Islet precursor cell (in vitro differentiated cells): Measurements from ENCODE around the gene NKD2.

Source experiments
- DNase-seq: peaks from one replicate; pipeline ENCODE4 v3.0.0-alpha.2; 2018

The NKD2 gene

DNA sequence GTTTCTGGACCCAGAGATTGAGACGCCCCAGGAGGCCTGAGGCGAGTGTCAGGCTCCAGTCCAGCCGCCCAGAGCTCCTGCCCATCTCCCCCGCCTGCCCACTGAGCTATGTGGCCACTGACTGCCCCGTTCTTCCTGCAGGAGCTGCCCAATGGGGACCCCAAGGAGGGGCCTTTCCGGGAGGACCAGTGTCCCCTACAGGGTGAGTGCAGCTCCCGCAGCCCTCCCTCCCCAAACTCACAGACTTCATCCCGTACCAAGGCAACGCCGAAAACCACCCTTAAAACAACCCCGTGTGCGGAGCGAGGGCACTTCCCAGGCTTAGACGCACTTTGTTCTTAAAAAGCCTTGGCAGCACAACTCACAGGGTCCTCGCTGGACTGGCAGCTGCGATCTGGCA is 23.4 kb downstream of the NKD2 start:
- DNase-seq, result no peak

DNA sequence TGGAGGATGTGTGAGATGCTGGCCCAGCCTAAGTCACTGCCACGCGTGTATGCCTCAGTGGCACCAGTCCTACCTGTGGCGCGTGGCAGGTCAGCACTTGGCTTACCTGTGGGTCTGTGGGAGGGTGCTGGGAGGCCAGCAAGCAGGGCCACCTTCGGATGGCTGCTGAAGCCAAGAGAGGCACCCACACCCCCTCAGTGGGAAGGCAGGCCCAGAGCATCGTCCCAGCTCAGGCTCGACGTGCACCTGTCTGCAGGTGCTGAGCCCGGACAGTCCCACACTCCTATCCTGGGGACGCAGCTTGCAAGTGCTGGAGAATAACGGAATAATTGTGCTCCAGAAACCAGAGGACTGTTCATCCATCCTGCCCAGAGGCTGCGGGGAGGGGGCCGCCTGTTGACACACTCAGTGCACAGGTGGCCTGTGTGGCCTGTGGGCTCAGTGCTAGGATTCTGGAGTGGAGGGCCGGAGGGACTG is 24.0 kb downstream of the NKD2 start:
- DNase-seq, result no peak

- DNase-seq, result no peak
Measured at GRCh38 chr5:1033178-1033577, 24.6 kb downstream of the NKD2 start.

DNA sequence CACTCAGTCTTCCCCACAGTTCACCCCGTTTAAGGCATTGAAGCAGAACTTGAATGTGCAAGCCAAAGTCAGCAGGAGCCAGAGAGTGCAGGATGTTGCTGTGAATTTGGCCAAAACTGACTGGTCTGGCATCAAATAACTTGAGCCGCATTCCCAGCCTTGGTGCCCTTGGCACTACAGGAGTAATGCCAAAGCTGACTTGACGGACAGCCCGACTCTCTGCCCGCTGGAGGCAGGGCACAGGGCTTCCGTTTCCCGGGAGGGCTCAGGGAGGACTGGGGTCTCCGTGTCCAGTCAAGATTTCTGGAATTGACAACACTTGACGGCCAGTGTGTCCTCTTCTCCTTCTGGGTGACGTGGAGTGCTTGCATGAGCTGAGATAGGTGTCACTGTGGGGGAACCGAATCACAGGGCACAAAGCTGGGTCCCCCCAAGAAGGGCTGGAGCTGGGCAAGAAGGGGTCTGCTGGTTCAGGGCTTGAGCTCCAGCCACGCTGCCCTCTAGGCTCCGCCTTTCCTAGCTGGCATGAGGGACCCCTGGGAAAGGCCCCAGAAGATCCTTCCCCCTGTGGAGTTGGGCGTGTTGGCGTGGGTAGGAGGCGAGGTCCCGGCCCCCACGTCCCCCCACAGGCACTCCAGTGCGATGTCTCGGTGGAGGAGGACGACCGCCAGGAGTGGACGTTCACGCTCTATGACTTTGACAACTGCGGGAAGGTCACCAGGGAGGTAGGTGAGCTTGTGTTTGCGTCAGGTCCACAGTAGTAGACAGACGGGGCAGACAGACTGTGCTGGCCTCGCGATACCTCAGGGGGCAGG is 25.2 kb downstream of the NKD2 start:
- no peak for DNase-seq

DNA sequence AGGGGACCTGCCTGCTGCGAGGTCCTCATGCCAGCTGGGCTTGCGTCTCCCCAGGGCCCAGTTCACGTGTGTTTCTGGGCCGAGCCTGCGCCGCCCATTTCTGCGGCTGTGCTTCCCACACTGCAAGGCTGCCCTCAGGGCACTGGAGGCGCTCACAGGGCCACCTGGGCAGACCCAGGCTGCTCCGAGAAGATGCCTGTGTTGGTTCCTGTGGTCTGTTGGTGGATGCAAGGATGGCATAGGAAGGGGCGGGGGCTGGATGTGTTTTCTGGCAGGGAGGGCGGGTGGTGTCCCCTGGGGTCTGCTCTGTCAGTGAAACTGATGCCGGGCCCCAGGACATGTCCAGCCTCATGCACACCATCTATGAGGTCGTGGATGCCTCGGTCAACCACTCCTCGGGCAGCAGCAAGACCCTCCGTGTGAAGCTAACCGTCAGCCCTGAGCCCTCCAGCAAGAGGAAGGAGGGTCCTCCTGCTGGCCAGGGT is 25.9 kb downstream of the NKD2 start:
- no peak for DNase-seq

DNA sequence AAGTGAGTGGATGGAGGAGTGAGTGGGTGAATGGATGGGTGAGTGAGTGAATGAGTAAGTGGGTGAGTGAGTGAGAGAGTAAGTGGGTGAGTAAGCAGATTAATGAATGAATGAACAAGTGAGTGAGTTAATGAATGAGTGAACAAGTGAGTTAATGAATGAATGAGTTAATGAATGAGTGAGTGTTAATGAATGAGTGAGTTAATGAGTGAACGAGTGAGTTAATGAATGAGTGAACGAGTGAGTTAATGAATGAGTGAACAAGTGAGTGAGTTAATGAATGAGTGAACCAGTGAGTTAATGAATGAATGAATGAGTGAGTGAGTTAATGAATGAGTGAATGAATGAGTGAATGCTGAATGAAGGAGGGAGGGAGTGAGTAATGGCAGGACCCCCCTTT is 26.4 kb downstream of the NKD2 start:
- DNase-seq, result no peak

DNA sequence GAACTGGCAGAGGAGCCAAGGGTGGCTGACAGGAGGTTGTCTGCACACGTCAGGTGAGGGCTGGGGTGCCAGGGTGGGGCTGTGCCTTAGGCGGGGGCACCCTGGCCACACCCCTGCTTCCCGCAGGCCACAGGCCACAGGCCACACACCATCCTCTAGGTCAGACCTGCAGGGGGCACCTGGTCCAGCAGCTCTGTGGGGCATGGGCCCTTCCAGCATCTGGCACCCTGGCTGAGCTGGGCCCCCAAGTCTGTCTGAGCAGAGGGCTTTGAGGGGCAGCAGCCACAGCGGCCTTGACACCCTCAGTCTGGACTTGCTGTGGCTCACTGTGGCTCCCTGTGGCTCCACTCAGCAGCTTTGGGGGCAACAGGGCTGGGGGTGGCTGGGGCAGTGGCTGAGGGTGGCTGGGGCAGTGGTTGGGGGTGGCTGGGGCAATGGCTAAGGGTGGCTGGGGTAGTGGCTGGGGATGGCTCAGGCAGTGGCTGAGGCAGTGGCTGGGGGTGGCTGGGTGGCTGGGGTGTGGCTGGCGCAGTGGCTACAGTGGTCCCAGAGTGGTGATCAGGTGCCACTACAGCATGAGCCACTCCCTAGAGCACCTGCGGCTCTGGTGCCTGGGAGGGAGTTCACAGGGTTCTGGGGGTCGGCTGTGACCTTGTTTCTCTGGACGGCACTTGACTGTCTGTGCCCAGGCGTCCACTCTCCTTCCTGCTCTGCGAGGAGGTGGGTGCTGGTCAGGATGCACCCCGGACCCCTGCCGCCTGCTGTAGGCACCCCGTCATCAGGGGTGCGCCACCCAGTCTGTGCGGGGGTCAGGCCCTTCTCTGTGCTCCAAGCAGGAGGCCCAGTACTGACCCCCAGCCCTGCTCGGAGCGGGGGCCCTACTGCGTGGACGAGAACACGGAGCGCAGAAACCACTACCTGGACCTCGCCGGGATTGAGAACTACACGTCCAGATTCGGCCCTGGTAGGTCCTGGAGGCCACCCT is 27.1 kb downstream of the NKD2 start:
- no peak for DNase-seq

DNA sequence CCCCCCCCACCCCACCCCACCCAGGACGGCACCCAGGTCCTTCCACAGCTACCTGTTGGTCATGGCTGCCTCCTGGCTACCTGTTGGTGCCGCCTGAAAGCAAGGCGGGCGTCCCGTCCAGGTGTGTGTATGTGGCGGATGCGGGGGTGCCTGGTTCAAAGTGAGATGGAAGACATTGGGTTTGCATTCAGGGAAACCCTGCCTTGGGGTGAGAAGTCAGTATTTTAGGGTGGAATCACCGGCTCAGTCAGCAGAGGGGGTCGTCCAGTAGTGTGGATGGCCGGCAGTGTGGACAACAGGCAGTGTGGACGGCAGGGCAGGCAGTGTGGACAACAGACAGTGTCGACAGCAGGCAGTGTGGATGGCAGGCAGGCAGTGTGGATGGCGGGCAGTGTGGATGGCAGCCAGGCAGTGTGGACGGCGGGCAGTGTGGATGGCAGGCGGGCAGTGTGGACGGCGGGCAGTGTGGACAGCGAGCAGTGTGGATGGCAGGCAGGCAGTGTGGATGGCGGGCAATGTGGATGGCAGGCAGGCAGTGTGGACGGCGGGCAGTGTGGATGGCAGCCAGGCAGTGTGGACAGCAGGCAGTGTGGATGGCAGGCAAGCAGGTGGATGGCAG is 28.0 kb downstream of the NKD2 start:
- DNase-seq, result no peak

GRCh38 chr5:1037123-1037670 is 28.6 kb downstream of the NKD2 start:
- no peak for DNase-seq

DNA sequence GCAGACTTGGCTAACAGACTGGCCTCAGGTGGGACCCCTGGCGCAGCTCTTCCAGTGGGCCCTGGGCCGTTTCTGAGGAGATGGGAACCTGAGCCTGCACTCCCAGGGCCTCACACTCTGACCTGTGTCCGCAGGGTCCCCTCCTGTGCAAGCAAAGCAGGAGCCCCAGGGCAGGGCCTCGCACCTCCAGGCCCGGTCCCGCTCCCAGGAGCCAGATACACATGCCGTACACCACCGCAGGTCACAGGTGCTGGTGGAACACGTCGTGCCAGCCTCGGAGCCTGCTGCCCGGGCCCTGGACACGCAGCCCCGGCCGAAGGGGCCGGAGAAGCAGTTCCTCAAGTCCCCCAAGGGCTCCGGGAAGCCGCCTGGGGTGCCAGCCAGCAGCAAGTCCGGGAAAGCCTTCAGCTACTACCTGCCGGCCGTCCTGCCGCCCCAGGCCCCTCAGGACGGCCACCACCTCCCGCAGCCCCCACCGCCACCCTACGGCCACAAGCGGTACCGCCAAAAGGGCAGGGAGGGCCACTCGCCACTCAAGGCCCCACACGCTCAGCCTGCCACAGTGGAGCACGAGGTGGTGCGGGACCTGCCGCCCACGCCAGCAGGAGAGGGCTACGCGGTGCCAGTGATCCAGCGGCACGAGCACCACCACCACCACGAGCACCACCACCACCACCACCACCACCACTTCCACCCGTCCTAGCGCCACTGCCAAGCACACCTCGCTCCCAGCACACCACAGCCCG is 29.2 kb downstream of the NKD2 start:
- DNase-seq, result no peak

DNA sequence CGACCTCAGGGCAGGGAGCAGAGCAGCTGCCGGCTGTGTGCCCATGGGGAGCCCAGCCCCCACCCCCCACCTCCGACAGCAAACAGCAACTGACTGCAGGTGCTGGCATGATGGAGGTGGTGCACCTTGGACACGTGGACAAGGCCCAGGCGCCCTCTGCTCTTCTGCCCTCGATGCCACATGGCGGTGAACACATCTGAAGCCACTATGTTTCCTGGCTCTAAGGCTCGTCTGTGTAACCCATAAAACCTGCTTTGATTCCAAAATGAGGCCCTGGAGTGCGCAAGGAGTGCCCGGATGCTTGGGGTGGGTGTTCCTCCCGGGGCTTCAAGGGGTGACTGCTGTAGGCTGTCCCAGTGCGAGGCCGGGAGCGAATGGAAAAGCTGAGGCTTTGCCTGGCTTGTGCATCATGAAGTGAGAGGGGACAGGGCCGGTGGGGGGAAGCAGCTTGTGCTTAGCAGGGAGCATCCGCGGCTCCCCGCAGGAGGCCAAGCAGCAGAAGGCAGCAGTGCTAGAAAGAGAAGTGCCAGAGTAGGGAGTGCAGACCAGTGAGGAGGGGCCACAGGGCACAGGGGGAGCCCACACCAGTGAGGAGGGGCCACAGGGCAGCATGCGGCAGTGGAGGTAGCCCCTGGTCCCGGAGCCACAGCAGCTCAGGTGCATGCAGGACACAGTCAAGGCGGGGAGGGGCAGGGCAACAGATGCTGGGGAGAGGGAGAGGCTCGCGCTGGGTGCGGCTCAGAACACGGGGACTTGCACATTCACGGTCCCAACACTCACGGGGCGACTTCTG is 30.0 kb downstream of the NKD2 start:
- DNase-seq, result no peak

DNA sequence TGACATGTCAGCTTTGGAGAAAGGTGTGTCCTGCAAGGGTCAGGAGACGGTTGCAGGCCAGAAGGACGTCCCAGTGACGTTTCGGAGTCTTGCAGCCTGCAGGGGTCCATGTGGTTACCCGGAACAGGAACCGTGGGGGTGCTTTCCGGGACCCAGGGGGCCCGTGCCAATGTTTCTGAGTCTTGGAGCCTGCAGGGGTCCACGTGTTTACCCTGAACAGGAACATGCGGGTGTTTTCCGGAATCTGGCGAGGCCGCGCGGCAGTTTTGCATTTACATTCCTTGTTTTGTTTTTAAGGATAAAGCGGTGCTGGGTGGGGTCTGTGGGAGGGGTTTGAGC is 30.6 kb downstream of the NKD2 start:
- no peak for DNase-seq

DNA sequence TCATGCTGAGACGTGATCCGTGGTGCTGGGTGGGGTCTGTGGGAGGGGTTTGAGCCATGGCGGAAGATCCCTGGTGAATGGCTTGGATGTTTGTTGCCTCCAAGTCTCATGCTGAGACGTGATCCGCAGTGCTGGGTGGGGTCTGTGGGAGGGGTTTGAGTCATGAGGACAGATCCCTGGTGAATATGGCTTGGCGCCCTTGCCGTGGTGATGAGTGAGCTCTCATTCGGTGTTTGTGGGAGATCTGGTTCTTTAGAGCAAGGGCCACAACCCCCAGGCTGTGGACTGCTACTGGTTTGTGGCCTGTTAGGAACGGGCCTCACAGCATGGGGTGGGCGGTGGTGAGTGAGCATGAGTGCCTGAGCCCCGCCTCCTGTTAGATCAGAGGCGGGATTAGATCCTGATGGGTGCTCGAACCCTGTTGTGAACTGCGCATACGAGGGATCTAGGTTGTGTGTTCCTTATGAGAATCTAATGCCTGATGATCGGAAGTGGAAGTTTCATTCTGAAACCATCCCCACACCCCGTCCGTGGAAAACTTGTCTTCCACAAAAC is 31.2 kb downstream of the NKD2 start:
- DNase-seq, result no peak

DNA sequence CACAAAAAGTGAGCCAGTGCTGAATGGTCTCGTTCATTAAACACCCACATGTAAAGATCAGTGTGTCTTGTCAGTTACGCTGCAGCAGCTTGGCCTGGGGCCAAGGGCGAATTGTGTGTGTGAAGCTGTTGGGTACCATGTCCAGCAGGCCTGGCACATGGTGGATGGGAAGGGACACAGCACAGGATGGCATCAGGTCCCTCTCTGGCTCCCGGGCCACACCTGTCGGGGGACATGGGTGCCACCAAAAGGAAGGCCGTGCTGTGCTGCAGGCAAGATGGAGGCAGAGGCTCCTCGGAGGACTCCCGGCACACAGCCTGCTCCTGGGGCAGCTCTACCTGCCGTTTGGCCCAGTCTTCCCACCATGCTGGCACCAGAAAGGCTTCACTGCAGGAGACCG is 32.0 kb downstream of the NKD2 start:
- no peak for DNase-seq

GRCh38 chr5:1041225-1042143 is 32.9 kb downstream of the NKD2 start:
- DNase-seq, result no peak

DNA sequence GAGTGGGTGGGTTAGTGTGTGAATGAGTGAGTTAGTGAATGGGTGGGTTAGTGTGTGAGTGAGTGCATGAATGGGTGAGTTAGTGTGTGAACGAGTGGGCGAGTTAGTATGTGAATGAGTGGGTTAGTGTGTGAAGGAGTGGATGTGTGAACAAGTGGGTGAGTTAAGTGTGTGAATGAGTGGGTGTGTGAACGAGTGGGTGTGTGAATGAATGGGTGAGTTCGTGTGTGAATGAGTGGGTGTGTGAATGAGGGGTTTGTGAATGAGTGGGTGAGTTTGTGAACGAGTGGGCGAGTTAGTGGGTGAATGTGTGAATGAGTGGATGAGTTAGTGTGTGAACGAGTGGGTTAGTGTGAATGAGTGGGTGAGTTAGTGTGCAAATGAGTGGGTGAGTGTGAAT is 34.0 kb downstream of the NKD2 start:
- no peak for DNase-seq

DNA sequence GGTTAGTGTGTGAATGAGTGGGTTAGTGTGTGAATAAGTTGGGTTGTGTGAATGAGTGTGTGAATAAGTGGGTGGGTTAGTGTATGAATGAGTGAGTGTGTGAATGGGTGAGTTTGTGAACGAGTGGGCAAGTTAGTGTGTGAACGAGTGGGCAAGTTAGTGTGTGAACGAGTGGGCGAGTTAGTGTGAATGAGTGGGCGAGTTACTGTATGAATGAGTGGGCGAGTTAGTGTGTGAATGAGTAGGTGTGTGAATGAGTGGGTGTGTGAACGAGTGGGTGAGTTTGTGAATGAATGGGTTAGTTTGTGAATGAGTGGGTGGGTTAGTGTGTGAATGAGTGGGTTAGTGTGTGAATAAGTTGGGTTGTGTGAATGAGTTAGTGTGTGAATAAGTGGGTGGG is 34.7 kb downstream of the NKD2 start:
- DNase-seq, result no peak

- no peak for DNase-seq
Measured at GRCh38 chr5:1044117-1044516, 35.5 kb downstream of the NKD2 start.

DNA sequence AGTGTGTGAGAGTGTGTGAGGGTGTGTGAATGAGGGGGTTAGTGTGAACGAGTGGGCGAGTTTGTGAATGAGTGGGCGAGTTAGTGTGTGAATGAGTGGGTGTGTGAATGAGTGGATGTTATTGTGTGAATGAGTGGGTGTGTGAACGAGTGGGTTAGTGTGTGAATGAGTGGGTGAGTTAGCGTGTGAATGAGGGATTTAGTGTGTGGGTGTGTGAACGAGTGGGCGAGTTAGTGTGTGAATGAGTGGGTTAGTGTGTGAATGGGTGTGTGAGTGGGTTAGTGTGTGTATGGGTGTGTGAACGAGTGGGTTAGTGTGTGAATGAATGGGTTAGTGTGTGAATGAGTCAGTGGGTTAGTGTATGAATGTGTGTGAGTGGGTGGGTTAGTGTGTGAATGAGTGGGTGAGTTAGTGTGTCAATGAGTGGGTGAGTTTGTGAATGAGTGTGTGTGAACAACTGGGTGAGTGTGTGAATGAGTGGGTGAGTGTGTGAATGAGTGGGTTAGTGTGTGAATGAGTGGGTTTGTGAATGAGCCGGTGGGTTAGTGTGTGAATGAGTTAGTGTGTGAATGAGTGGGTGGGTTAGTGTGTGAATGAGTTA is 37.5 kb downstream of the NKD2 start:
- no peak for DNase-seq
